HG03521 (cell line): ENCODE results near the gene OSTC.

ENCODE experiments used
- ATAC-seq: cut with Tn5 transposase; IDR thresholded peaks from one replicate; pipeline ENCODE4 v1.9.1; 2021; ENCODE audit warnings: mild to moderate bottlenecking, moderate library complexity; ENCODE audit not compliant: unreplicated experiment

OSTC gene

GRCh38 chr4:108650212-108651013 is at the start of gene OSTC:
Gene OSTC (plus strand): TSS chr4:108650599. CDS start chr4:108650656, 57 bp downstream.
- ATAC-seq: peak; percentile 89

- ATAC-seq: no peak
Measured at GRCh38 chr4:108601106-108601505, 49.3 kb upstream of the OSTC start.

- no peak for ATAC-seq
Measured at GRCh38 chr4:108601532-108601931, 48.9 kb upstream of the OSTC start.

GRCh38 chr4:108602163-108602562 is 48.2 kb upstream of the OSTC start:
- no peak for ATAC-seq

- no peak for ATAC-seq
Measured at GRCh38 chr4:108607079-108607815, 43.2 kb upstream of the OSTC start.

- ATAC-seq: no peak
Measured at GRCh38 chr4:108611365-108611764, 39.0 kb upstream of the OSTC start.

- ATAC-seq: no peak
Measured at GRCh38 chr4:108612365-108612764, 38.0 kb upstream of the OSTC start.

GRCh38 chr4:108619372-108620100 is 30.9 kb upstream of the OSTC start:
- no peak for ATAC-seq

GRCh38 chr4:108620101-108620932 is 30.1 kb upstream of the OSTC start, which contains the start of gene RPL34:
Gene RPL34 (plus strand): TSS chr4:108620576. CDS start chr4:108621960, 1,384 bp downstream.
- peak; percentile 100 for ATAC-seq

GRCh38 chr4:108620933-108621905 is 29.2 kb upstream of the OSTC start:
- ATAC-seq: peak; percentile 9

- ATAC-seq: no peak
Measured at GRCh38 chr4:108622022-108622421, 28.4 kb upstream of the OSTC start.

- ATAC-seq: no peak
Measured at GRCh38 chr4:108622828-108623227, 27.6 kb upstream of the OSTC start.

GRCh38 chr4:108624263-108625056 is 25.9 kb upstream of the OSTC start:
- no peak for ATAC-seq

GRCh38 chr4:108626056-108626455 is 24.3 kb upstream of the OSTC start:
- no peak for ATAC-seq

- no peak for ATAC-seq
Measured at GRCh38 chr4:108628411-108628810, 22.0 kb upstream of the OSTC start.

- ATAC-seq: no peak
Measured at GRCh38 chr4:108635070-108635655, 15.2 kb upstream of the OSTC start.

GRCh38 chr4:108636246-108636645 is 14.2 kb upstream of the OSTC start:
- no peak for ATAC-seq

- ATAC-seq: no peak
Measured at GRCh38 chr4:108637856-108638255, 12.5 kb upstream of the OSTC start.
